Mucosa of descending colon (tissue), 3 donors: ENCODE results near the gene TAGLN3. TPM values are rescaled to one million over a fixed set of nuclear protein-coding genes. Genes with fewer than 3 reads are reported as not detected.

Experiments
- ATAC-seq: fragments of 200-7000 bp; cut with Tn5 transposase; one replicate; pipeline ENCODE4 v1.9.1; 2020; ENCODE audit warnings: mild to moderate bottlenecking, moderate library complexity
- DNase-seq, 3 donors: peaks; one replicate each; pipeline ENCODE4 v3.0.0-alpha.2; 2020
- H3K36me3 ChIP-seq: fragments of 200-600 bp; one replicate; pipeline ENCODE4 v1.8.0; 2021; ENCODE audit warnings: low read depth, mild to moderate bottlenecking
- H3K4me1 ChIP-seq: fragments of 200-600 bp; one replicate; pipeline ENCODE4 v1.8.0; 2021; ENCODE audit warnings: low read depth, mild to moderate bottlenecking
- H3K4me3 ChIP-seq: fragments of 200-600 bp; one replicate; pipeline ENCODE4 v1.8.0; 2021; ENCODE audit warnings: mild to moderate bottlenecking
- H3K9me3 ChIP-seq: fragments of 200-600 bp; one replicate; pipeline ENCODE4 v1.8.0; 2021; ENCODE audit warnings: mild to moderate bottlenecking
- CTCF ChIP-seq: fragments of 200-600 bp; IDR thresholded peaks from one replicate; pipeline ENCODE4 v1.8.0; 2022; ENCODE audit warnings: antibody characterized with exemption, mild to moderate bottlenecking
- intact Hi-C, 2 donors: fragments of 100-400 bp; cut with DNase I in 1 of 2; cut with micrococcal nuclease in 1 of 2; formaldehyde crosslinking; loops; one replicate each; pipeline versions ENCODE4 v1.11.0 to v1.11.1; 2022; cut with DNase I, micrococcal nuclease
- total RNA-seq, 3 donors: library from RNA; stranded (reverse); fragmentation: NEBNext Ultra II Directional in 2 of 3; extraction: Animal tissue kit (Norgen Biotek cat#: 25700) in 2 of 3; gene quantifications; one replicate each; pipeline versions ENCODE4 v1.2.1 to v1.2.4, GENCODE V29; 2021 to 2023
- donor health status: DM: no; HTN: no; CAD: no; lungs with moderate emphysema.
- donor health status: DM: no; HTN: no; CAD: no.
- donor health status: DM: no; HTN: yes; CAD: no.

Gene TAGLN3
- total RNA-seq, 3 donors from 2014 or later = 0.27 to 14.7 (median 0.49) TPM

DNA sequence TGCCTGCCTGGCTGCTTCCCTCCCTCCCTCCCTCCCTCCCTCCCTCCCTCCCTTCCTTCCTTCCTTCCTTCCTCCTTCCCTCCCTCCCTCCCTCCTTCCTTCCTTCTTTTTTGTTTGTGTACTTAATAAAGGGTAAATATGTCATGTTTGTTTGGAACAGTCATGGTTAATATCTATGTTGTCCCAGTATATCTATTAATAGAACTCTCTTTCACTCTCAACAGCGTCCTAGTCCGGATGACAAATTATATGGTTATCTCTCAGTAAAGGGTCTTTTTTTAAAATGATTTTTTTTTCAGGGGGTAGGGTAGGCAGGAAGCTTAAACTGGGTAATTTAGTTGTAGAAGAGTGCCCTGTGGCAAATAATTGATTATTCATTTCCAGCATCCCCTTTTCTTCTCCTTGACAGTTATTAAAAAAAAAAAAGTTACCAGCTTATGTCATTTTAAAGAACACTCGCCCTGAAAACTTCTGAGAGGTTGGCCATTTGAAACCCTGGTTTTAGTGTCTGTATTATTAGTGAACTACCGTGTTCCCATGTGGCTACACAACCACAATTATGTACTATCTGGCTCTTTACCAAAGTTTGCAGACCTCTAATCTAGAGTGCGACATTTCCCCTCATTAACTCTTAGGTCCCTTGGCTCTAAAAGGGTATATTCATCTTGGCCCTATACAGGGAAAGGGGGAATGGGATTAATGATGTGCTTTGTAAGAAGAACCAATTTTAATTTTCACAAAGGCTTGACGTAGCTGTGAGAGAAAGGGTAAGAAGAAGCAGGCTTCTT lies 13.7 kb downstream of the TAGLN3 start:
- Histone ChIP-seq H3K36me3 (no peaks in the 10 kb centered on the region), H3K4me3 (no peak overlapping the region), H3K9me3 (no peaks in the 10 kb centered on the region), H3K4me1 (peaks cover 2% of the 10 kb centered on the region)
- ATAC-seq = no peak
- intact Hi-C loops = no loop called here
- DNase-seq = no peak
- TF ChIP-seq CTCF = no peak

DNA sequence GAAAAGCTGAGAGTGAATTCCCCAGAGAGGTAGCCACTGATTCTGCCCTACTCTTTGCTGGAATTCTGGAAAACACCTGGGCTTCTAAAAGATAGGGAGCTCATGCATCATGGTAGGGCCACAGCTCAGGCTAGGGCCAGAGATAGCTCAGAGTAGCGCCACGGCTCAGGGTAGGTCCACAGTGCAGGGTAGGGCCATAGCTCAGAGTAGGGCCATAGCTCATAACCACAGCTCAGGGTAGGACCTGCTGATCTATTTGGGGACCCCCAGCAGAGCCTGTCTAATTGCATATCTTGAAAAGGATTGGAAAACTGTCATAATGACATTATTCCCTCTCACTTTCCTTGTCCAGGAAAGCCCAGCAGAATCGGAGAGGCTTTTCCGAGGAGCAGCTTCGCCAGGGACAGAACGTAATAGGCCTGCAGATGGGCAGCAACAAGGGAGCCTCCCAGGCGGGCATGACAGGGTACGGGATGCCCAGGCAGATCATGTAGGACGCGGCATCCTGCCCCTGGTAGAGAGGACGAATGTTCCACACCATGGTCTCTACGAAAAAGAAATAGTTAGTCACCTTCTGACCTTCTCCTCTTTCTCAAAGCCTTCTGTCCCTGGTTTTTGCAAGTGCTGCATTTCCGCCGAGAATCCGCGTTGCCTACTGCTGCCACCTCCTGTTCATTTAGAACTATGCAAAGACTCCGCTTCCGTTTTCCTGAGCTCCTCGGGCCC lies 14.5 kb downstream of the TAGLN3 start:
- H3K4me3 ChIP-seq = no peak overlapping the region
- TF ChIP-seq CTCF = peak; percentile 59
- H3K36me3 ChIP-seq = no peaks in the 10 kb centered on the region
- no peaks in the 10 kb centered on the region for H3K9me3 ChIP-seq
- ATAC-seq (peak; percentile 89), DNase-seq (peak; percentile 53 to 70 (median 59))
- intact Hi-C loops = no loop called here
- peaks cover 2% of the 10 kb centered on the region for H3K4me1 ChIP-seq

DNA sequence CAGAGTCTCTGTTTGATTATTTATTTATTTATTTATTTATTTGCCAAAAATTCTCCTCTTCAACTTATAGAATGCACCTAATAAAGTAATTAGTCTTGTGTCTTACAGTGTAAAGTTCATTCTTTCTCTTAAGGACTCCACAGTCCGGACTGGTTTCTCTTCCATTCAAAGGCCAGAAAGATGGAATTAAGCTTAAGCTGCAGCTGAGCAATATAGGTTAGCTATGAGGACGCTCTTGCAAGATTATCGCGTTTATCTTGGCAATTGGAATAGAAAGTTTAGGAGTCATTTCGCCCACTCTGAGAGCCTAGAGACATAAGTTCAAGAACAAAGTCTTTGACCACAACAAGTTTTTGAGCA lies 15.0 kb downstream of the TAGLN3 start:
- Histone ChIP-seq H3K4me3 (no peak overlapping the region), H3K9me3 (no peaks in the 10 kb centered on the region), H3K36me3 (no peaks in the 10 kb centered on the region), H3K4me1 (peaks cover 2% of the 10 kb centered on the region)
- DNase-seq = no peak
- TF ChIP-seq CTCF = no peak
- intact Hi-C loops = no loop called here
- peak; percentile 24 for ATAC-seq

- intact Hi-C loops = no loop called here
- DNase-seq (no peak), ATAC-seq (no peak)
- no peak for TF ChIP-seq CTCF
- Histone ChIP-seq H3K4me3 (no peak overlapping the region), H3K9me3 (no peaks in the 10 kb centered on the region), H3K36me3 (no peaks in the 10 kb centered on the region), H3K4me1 (peaks cover 2% of the 10 kb centered on the region)
Observed at GRCh38 chr3:112017091-112017490, 18.4 kb downstream of the TAGLN3 start.

- Histone ChIP-seq H3K4me1 (peaks cover 1% of the 10 kb centered on the region), H3K4me3 (no peak overlapping the region), H3K9me3 (no peaks in the 10 kb centered on the region), H3K36me3 (no peaks in the 10 kb centered on the region)
- no peak for ATAC-seq
- intact Hi-C loops = no loop called here
- no peak for DNase-seq
- TF ChIP-seq CTCF = no peak
Observed at GRCh38 chr3:112018712-112019111, 20.0 kb downstream of the TAGLN3 start.
